COLO829 (cell line): ENCODE results near the gene MINDY4.

Experiments
- DNase-seq: peaks from one replicate; pipeline ENCODE4 v3.0.0; 2012; ENCODE audit warnings: low spot score

Gene MINDY4

DNA sequence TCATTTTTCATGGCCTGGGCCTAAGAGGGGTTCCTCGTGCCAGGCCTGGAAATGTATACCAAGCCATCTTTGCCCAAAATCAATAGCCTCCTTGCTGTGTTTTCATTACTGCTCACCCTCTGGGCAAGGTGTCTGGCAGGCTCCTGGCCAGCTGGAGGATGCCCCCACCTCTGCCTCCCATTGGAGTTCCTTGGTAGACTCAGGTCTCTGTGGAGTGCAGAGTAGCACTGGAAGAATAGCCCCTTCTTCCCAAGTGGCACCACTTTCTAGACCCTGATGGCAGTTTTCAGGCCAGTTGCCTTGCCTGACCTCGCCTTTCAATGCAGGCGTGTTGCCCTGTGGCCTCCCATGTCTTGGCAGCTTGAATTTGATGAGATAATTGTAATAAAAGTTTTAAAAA is 84.7 kb downstream of the MINDY4 start:
- no peak for DNase-seq

- no peak for DNase-seq
Measured at GRCh38 chr7:30858576-30858975, 87.4 kb downstream of the MINDY4 start.

DNA sequence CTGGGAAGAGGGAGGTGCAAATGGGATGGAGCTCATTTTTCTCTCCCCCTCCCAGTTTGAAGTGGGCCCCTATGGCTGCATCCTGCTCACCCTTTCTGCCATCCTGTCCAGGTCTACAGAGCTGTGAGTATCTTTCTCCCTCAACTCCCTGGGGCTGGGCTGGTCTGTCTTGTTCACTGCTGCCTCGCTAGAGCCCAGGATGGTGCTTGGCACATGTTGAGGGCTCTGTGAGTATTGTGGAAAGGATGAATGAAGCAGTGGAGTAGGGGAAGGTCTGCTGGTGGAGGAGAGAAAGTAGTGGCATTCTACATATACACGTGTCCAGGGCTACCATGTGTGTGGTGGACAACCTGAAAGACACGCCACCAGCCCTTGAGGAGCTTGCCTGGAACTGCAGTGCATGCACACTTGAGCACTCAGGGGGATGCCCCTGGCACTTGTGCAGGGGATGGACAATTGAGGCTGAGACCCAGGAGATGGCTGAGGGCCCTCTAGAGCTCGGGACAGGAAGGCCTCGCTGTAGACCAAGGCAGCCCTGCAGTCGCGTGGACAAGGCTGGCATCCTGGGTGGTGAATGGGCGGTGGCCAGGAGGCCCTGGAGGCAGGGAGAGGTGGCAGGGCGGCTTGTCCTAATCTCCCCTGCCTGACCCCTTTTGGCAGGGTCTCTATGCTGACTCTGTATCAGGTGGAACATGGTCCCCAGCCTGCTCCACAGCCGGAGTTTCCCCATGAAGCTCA is 88.2 kb downstream of the MINDY4 start:
- no peak for DNase-seq

GRCh38 chr7:30859940-30860496 is 88.8 kb downstream of the MINDY4 start:
- DNase-seq: no peak

GRCh38 chr7:30861612-30862011 is 90.4 kb downstream of the MINDY4 start:
- no peak for DNase-seq

GRCh38 chr7:30862995-30863705 is 91.9 kb downstream of the MINDY4 start:
- no peak for DNase-seq

GRCh38 chr7:30863706-30864035 is 92.5 kb downstream of the MINDY4 start:
- no peak for DNase-seq

DNA sequence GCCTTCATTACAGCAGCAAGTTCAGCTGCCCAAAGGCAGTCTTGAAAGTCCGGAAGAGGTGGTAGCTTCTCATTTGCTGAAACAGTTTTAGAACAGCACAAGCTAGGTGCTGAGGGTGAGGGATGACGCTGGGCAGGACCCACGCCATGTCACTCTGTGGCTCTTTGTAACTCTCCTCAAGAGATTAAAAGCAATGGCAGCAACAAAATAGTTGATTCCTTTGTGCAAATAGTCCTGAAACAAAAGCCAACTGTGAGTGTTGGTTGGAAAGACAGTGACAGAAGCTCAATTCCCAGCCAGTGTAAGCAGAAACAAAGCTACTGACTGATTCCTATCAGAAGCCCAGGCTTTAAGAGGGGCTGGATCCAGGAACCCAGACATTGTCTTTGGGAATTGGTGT is 92.9 kb downstream of the MINDY4 start:
- no peak for DNase-seq

GRCh38 chr7:30865076-30865475 is 93.9 kb downstream of the MINDY4 start:
- no peak for DNase-seq

- DNase-seq: no peak
Measured at GRCh38 chr7:30865821-30866220, 94.6 kb downstream of the MINDY4 start.

DNA sequence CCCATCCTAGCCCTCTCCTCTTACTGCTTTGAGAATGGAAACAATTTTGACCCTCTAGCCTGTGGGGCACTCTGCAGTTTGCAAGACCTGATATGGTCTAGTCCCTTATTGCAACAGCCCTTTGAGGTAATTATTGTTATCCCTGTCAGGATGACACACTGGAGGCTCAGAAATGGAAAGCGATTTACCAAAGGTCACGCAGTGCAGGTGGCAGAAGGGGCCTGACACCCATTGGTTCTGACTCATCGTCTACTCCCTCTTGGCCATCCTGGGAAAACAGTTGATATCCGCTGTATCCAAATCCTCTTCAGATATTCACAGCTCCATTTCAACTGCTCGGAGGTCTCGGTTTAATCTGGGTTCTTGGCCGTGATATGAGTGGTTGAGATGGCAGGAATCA is 95.7 kb downstream of the MINDY4 start:
- DNase-seq: no peak

GRCh38 chr7:30867483-30867882 is 96.3 kb downstream of the MINDY4 start:
- DNase-seq: no peak

- no peak for DNase-seq
Measured at GRCh38 chr7:30869794-30870611, 98.8 kb downstream of the MINDY4 start.

DNA sequence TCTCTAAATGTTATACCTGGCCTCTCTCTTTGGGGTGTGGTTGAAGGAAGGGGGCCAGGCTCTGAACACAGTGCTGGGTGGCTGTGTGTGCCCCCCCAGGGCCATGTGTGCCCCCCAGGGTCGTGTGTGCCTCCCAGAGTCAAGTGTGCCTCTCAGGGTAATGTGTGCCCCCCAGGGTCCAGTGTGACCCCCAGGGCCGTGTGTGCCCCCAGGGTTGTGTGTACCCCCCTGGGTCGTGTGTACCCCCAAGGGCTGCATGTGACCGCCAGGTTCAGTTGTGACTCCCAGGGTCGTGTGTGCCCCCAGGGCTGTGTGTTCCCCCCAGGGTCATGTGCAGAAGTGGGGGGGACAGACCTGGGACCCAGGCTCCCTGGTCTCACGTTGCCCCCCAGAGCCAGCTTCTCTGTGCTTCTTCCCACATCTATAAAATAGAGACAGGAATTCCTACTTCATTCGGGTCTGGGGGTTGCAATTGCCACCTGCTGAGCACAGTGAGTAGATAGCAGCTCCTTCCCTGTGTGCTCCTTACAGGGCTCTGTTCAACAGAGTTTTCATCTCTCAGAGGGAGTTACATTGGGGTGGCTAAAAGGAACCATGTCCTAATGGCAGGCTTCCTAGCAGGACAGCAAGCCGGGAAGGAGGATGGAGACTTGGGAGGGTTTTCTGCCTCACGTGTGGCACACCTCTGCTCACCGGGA is 99.8 kb downstream of the MINDY4 start:
- DNase-seq: no peak

DNA sequence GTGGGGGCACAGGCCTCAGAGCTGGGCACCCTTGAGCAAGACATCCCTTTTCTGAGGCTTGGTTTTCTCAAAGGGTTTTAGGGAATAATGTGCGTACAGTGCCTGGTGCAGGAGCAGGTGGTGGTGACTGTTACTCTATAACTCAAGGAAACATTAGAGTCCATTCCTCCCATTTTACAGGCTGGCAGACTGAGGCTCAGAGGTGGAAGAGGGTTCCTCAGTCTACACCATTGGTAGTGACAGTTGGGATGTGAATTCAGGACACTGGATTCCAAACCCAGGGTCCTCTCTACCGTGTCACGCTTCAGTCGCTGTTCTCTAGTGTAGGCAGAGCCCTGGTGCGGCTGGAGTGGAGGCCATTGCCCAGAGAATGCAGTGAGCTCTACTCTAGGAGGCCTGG is 100.4 kb downstream of the MINDY4 start:
- no peak for DNase-seq

DNA sequence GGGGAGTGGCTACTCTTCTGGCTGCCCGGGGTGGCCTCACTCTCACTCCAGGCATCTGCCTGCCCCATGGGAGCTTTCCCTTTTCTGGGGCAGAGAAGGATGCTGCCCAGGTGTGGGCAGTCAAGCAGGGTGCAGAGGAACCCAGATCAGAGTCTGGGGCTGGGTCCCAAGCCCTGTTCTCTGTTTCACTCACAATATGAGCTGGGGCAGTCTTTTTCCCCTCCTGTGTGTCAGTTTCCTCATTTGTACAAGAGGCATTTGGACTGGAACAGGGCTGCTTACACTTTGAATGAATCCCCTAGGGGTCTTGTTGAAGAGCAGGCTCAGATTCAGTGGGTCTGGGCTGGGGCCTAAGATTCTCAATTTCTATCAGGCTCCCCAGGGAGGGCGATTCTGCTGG is 102.0 kb downstream of the MINDY4 start:
- DNase-seq: no peak

DNA sequence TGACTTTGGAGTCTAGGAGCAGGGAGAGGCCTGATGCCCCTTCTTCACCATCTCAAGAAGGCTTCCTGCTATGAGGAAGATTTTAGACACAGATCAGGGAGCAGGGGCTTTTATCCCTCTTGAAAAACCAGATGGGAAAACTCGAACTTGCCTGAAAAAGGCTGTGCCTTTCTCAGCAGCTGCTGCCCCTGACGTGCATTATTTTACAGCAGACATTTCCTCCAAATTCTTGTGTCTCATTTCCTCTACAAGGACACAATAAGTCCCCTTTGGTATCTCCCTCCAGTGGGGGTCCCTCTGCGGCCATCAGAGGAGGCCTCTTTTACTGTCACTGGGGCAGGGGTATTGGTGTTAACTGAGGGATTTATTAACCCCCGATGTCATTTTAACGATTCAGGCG is 102.4 kb downstream of the MINDY4 start:
- no peak for DNase-seq

DNA sequence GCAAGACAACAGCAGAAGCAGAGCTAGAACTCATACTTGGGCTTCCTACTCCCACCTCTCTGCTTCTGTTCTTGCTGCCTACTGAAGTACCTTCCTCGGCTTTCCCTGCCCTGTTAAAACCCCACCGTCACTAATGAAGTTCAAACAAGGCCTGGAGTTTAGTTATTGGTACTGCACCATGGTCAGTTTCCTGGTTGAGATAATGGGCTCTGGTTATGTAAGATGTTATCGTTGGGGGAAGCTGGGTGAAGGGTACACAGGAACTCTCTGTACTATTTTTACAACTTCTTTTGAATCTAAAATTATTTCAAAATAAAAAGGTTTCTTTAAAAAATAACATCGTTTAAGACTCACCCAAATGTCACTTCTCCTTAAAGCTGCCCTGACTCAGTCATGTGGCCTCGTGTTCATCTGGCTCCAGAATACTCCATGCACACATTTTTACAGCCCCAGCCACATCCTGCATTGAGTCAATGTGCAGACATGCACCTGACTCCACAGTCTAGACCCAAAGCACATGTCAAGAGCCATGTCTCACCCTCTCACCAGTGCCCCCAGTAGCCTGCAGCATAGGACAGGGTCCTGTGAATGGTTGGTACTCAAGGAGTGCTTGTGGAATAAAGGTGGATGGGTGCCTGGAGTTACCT is 103.6 kb downstream of the MINDY4 start:
- DNase-seq: no peak

GRCh38 chr7:30877015-30877769 is 106.0 kb downstream of the MINDY4 start:
- no peak for DNase-seq

DNA sequence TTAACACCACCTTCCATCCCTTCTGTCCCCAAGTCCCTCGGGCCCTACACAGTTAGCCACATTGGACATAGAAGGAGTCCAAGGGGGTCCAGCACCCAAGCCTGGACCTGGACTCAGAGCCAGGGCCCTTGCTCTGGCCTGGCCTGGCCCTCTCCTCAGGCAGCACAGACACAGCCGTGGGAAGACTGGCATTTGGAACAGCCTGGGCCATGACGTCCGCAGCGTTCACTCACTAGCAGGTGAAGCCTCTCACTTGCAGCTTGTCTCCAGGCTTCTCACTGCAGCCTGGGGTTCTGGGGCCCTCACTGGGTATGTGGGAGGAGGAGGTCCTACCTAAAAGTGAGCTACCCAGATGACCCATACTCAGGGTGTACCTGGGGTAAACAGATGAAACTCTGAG is 106.8 kb downstream of the MINDY4 start:
- no peak for DNase-seq
